Measurements from ENCODE around the gene GGTLC2.
"Not testable (repeated sequence)": the region's sequence is repeated elsewhere in the genome, so short reads cannot be mapped to it uniquely, and the experiment has no call there.

The GGTLC2 gene

DNA sequence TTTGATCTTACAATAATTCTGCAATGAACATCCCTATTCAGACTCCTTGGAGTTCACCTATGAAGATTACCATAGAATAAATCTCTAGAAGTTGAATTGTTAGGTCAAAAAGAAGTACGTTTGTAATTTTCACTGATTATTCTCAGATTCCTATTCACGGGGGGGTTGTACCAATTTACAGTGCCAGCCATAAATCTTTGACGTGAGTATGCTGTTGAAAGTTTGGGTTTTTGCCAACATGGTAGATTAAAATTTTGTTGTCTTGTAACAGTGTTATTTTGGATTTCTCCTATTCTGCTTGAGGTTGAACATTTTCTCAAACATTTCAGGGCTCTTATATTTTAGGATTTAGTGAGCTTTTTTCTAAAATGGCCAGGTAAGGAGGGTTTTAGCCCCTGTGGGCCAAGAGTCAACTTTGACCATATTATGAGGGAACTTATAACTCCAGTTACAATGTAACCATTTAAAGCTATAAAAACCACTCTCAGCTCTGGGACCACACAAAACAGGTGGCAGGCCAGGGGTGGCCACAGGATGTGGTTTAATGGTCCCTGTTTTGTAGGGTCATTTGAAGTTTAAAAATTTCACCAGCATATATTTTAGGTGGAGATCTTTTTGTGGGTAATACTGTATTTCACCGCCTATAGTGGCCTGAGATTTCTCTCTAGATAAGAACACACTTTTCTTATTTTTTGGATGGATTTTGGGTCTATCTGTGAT lies 25.8 kb downstream of the GGTLC2 start:
- no peak for DNase-seq

DNA sequence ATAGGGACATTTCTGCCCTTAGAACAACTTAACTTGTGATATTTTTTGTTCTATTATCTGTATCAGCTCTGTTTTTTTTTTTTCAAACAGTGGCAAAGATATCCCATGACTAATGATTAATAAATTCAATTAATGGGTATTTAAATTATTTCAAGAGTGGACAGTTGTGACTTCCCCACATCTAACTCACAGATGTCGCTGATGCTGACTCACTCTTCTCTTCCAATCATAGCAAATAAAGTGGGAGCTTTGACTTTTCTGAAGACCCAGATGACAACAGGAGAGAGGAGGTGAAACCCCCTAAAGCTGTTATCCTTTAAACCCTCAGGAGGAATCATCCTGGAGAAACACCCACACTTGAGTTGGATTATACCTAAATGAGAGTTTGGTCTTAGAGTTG lies 27.1 kb downstream of the GGTLC2 start:
- no peak for DNase-seq

DNA sequence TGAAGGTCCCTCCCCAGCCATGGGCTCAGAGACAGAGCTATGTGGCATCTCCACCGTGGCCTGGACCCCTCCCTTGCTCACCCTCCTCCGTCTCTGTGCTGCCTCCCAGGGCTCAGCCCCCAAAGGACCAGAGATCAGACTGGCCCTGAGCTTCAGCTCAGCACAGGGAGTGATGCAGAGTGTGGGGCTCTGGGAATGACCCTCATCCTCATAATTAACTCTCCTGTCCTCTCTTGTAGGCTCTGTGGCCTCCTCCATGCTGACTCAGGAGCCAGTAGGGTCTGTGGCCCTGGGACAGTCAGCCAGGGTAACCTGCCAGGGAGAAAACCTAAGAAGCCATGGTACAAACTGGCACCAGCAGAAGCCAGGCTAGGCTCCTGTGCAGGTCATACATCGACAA lies 28.7 kb downstream of the GGTLC2 start:
- DNase-seq: no peak

DNA sequence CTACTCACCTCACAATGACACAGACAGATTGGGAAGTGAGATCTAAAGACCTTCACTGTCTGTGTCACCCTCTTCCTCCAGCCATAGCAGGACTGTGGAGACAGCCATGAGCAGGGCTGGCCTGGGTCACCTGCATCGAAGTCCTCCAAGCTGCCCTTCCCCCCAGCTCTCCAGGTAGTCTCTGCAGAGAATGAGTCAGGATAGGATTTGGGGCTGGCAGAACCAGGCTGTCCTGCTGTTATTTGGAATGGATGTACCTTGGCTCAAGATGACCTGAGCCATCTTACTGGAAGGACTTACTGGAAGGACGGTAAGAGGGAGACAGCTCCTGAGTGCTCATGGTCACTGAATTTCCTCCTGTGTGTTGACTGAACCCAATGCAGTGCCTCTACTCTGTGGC lies 29.2 kb downstream of the GGTLC2 start:
- no peak for DNase-seq

DNA sequence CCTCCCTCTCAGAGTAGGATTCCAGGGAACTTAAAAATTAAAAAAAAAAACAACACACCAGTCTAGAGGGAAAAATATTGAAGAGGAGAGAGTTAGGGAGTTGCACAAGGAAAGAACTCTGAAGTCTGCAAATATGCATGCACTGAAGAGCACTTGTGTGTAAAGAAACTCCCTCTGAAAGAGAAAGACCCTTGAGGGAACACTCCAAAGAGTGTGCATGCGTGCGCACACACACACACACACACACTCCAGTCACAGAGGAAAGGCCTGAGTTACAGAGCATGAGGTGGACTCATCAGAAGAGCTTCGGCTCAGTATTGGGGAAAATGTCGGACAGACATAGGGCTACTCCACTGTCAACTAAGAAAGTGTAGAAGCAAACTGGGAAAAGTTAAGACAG lies 30.1 kb downstream of the GGTLC2 start:
- no peak for DNase-seq

DNA sequence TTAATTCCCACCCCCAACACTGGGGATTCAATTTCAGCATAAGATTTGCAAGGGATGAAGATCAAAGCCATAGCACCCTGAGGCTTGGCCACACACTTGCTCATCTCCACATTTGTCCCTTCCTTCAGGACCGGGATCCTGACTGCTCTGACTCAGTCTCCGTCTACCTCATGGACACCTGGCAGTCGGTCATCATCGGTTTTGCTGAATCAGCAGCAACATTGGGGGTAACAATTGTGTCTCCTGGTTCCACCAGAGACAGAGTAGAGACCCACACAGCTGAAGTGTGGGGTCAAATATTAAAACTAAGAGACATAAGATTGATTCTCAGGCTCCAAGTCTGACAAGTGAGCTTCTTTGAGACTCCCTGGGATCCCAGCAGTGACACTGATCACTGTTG lies 34.6 kb downstream of the GGTLC2 start:
- no peak for DNase-seq

DNA sequence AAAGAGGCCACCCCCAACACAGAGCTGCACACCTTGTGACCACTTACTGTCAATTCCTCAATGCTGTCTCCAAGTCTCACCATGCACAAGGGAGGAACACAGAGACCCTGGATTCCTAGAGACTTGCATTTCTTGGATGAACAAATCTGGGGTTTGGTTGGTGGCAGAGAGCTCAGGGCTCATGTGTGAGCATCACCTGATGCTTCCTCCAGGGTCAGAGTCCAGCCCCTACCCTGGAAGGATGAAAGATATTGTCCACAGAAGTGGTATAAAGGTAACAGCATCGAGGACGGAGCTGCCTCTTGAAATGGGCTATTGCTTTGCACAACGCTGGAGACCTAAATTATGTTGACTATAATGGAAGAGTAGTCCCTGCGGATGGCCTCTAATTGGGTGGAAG lies 36.0 kb downstream of the GGTLC2 start:
- no peak for DNase-seq

DNA sequence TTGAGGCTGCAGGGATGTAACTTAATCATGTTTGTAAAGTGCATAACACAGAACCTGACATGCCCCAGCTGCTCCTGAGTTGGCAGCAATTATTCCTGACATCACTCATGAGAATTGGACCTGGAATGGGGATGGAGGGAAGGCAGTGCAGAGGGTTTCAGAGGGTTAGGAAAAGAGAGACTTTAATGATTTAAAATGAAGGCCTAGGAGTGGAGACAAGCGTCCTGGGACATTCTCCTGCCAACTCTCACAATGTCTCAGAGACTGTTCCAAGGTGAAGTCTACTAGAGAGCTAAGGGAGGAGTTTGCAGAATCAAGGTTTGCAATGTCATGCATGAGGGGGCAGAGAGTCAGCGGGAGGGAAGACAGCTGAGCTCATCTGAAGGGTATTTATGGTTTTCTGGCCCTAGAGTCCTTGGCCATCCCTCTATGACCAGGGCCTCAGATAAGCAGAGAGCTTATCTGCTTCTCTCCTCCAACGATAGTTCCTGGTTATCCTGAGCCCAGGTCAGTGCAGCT lies 36.9 kb downstream of the GGTLC2 start:
- no peak for DNase-seq

DNA sequence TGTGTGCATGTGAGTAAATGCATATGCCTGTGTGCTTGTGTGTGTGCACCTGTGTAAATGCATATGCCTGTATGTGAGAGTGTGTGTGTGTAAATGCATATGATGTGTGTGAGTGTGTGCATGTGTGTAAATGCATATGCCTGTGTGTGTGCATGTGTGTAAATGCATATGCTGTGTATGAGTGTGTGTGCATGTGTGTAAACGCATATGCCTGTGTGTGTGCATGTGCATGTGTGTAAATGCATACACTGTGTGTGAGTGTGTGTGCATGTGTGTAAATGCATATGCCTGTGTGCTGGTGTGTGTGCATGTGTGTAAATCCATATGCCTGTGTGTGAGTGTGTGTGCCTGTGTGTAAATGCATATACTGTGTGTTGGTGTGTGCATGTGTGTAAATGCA lies 37.8 kb downstream of the GGTLC2 start:
- no peak for DNase-seq

DNA sequence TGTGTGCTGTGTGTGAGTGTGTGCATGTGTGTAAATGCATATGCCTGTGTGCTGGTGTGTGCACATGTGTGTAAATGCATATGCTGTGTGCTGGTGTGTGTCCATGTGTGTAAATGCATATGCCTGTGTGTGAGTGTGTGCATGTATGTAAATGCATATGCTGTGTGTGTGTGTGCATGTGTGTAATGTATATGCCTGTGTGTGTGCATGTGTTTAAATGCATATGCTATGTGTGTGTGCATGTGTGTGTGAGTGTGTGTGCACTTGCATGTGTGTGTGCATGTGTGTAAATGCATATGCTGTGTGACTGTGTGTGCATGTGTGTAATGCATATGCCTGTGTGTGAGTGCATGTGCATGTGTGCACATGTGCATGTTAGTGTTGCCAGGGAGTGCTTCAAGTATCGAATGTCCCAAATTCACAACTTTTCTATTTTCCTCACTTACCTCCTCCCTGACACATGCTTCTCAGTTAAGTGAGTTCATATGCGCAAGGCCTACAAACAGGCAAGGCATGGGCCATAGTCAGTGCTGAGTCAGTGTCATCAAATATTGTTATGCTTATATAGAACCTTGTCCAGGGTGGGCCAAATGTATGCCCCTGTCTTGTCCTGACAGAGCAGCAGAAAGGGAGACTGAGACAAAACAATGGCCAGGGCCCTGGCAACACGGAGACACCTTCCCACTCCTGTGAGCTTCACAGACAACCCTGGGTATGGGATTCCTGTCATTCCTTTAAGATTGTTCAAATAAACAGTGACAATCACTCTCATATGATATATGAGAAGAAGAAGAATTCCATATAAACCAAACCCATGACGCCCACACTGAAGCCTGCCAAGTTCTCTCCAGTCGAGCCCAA lies 38.6 kb downstream of the GGTLC2 start:
- DNase-seq: no peak

DNA sequence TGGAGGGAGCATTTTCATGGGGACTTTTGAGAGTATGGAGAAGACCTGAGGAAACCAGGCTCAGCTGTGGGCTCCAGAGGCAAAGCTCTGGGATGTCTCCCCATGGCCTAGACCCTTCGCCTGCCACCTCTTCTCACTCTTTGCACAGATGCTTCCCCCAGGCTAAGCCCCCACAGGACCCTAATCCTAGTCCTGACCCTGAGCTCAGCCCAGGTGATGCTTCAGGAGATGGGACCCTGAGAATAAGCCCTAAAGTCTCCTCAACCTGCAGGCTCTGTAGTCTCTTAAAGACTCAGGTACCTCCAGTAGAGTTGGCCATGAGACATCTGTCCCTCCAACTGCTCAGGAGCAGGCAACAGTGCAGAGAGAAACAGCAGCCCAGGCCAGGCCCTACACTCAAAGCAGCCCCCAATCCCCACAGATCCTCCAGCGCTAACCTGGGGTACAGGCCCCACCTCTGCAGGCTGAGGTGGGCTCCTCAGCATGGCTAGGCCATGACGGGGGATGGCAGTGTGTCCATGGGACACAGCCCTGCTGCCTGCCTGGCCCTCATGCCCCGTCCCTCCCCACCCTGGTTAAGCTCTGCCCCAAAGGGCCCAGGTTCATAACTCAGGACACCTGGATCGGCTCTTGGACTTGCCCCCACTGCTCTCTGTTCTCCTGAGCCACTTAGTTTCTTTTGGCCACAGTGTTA lies 39.4 kb downstream of the GGTLC2 start:
- no peak for DNase-seq

DNA sequence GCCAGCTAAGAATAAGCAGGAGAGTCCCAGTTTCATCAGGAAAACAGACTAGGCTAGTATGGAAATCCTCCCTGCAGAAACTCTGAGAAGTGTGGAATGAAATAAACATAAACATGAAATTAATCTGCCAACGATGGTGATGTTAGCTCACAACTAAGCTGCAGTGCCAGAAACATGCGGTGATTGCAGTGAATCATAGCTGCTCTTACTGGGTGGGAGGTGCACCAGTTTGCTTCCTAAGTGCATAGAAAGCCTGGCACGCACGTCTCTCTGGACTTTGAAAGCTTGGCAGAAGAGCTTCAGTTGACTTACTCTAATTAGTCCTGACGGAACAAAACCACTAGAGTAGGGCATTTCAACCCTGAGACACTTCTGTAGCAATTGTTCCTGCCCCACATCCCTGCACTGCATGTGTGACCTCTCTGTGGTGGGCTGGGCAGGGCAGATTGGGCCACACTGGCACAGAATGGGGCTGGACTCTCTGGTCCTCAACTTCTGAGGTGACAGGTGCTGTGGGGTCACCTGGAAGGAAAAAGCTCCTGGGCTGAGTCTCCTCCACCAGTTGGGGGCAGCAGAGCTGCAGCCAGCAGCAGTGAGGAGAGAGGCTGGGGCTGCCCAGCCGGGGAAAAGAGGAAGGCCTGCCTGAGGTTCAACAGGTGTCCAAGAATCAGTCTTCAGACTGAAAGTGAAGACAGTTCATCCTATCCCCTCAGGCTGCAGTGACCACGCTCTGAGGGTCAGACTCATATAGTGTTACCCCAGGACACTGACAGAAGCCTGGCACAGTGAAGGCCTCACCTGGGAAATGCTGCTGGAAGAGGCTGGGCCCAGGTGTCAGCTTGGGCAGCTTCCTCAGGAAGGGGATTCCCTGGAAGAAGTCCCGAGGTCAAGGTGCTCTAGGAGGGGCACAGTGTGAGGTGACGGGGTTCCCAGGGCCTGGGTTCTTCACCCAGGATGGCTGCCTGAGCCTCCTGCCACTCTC lies 40.5 kb downstream of the GGTLC2 start:
- DNase-seq: no peak

DNA sequence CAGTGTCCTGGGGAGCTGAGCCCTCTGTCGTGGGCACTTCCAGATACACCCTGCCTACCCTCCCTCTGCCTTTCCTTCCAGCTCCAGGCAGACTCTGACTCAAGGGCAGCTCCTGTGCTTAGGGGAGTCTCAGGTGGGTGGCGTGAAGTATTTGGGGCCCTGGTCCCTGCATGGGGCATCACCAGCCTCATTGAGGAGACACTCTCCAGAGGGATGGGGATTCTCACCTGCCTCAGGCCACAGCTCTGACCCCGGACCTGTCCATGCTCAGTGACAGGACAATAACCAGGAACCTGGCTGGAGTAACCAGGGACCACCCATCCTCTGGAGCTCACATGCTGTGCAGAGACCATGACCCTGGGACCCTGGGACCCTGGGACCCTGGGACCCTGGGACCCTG lies 41.2 kb downstream of the GGTLC2 start:
- DNase-seq: no peak

DNA sequence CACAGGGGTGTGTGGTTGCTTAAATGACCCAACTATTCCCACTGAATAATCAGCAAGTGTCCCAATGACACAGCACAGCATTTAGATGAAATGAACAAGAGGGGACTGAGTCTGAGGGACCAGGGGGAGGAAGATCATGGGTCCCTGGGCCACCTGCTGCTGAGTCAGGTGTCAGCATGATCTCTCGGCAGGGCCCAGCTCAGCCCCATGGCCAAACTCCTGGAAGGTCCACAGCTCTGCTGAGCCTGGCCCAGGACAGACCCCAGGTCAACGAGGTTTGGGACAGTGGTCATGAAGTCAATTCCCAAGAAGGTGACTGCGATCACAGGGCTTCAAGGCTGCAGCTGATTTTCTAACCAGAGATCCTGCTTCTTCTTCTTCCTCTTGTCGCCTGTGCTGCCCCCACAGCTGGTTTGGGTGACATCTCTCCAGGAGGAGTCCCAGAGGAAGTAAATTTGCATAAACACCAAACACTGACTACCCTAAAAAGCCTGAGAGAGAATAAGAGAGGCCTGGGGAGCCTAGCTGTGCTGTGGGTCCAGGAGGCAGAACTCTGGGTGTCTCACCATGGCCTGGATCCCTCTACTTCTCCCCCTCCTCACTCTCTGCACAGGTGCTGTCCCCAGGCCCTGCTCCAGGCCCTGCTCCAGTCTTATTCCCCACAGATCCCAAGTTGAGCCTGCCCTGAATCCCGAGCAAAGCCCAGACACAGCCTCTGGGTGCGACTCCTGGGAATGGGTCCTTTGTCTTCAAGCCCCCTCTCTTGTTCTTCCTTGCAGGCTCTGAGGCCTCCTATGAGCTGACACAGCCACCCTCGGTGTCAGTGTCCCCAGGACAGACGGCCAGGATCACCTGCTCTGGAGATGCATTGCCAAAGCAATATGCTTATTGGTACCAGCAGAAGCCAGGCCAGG lies 42.0 kb downstream of the GGTLC2 start:
- not testable (repeated sequence) for DNase-seq

DNA sequence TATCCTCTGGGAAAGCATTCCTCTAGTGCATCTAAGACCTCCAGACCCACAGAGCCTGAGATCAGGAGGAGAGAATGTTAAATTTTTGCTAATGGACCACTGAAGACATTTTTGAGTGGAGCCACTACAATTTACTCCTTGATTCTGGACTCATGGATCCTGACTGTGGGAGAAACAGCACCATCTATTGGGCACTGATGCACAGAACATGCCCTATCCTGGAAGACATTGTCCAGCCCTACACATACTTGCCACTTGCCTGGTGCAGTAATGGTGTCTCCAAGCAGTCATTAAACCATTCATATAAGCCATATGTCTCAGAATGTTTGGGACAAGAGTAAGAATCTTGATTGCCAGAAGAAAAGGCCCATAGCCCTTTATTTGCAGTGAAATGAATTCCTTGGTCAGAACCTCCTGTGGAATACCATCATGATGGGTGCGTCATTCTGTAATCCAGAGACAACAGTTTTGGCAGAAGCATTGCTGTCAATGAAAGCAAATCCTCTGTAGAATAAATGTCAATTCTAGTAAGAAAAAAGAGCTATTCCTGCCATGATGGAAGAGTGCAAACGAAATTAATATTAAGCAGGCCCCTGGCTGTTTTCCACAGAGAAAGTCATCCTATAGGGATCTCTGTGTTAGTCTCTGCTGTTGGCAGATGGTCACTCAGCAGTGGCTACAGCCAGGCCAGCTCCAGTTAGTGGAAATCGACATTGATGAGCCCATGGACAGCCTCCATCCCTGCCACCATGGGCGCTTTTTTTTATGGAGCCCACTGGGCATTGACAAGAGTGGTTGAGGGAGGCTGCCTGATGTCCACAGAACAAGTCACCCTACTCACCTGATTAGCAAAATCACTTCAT lies 43.5 kb downstream of the GGTLC2 start:
- DNase-seq: peak; percentile 26

DNA sequence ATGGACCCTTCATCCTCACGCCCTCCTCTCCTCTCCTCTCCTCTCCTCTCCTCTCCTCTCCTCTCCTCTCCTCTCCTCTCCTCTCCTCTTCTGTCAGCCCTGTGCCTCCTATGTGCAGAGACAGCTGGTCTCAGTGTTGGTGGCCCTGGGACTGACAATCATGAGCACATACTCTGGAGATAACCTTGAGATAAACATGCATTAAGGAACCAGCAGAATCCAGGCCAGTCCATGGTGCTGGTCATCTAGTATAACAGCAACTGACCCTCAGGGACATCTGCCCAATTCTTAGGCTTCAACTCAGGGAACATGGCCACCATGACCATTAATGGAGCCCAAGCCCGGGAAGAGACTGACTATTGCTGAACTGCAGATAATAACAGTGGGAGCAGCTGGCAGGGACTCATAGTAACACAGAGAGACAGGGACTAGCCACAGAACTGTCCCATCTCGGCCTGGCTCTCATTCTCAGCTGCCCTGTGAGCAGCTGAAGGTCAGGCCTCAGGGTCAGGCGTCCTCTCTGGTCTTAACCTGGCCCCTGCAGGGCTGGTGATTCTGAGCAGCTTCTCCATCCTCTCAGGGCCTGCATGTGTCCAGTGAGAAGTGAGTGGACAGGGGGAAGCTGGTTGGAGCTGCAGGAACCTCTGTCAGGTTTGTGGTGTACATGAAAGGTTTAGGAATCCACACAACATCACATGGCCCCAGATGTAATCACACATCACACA lies 45.4 kb downstream of the GGTLC2 start:
- no peak for DNase-seq

DNA sequence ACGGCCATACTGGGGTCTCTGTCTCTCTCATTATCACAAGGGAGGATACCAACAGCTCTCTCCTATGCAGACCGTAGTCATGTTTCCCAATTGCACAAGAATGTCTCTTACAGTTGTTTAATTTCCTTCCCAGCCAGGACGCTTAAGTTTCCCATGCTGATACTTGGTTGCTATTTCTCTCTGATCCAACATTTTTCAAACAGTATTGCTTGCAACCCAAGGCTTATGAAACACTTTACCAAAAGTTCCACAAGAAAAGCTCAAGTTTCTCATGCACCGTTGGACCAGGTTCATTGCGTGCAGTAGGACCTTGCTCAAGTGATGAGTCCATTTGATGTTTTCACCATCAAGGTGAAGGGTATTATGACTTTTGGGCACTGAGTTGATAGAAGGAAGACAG lies 46.6 kb downstream of the GGTLC2 start:
- no peak for DNase-seq

DNA sequence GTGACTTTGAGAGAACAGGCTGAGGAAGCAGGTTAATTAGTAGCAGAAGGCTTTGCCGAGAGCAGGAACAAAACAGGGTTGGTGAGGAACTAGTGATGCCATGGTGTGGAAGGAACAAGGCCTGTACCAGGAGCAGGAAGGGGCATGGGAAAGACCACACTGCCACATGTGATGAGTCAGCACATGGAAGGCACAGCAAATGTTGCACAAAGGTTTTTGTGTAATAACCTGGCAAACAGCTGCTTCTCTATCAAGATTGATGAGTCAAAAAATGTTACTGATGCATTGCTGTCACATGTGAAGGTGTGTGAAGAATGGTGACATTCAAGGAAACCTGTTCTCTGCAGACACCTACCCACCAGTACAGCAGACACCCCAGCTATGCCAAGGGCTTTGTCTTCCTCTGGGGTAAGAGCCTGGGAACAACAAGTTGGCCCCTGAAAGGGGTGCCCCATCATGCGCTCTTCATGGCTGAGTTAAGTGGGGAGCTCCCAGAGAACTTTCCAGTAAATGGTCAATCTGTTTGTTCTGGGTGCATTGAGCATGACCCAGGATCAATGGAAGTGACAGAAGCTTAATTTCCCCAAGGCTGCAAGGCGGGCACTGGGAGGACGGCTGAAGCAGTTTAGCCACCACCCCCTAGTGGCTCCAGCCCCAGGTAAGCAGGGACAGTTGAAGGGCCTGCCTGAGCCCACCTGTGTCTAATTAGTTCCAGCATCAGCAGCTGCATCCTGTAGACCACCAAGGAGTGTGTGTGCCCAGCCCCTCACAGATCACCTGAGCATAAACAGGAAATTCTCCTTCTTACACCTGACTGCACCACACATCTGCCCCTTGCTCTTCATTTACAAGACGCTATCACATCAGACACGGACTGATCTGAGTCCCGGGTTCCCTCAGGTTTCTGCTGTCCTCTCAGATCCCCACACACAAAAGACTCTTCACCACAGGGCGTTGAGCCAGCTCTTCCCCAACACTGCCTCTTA lies 47.6 kb downstream of the GGTLC2 start:
- no peak for DNase-seq

All from NCI-H1694 treated with DMSO at 0.1 percent for 48 hours (cell line).